CD4-positive, alpha-beta T cell treated with Interleukin-15 for 1 hour (primary cell): ENCODE measurements around the gene ARMC9.
"Not testable (repeated sequence)": the region's sequence is repeated elsewhere in the genome, so short reads cannot be mapped to it uniquely, and the experiment has no call there.

Source experiments
- DNase-seq: peaks from one replicate; pipeline ENCODE4 v3.0.0-alpha.2; 2020

The ARMC9 gene

GRCh38 chr2:231290321-231291015 is 92.0 kb downstream of the ARMC9 start:
- no peak for DNase-seq

DNA sequence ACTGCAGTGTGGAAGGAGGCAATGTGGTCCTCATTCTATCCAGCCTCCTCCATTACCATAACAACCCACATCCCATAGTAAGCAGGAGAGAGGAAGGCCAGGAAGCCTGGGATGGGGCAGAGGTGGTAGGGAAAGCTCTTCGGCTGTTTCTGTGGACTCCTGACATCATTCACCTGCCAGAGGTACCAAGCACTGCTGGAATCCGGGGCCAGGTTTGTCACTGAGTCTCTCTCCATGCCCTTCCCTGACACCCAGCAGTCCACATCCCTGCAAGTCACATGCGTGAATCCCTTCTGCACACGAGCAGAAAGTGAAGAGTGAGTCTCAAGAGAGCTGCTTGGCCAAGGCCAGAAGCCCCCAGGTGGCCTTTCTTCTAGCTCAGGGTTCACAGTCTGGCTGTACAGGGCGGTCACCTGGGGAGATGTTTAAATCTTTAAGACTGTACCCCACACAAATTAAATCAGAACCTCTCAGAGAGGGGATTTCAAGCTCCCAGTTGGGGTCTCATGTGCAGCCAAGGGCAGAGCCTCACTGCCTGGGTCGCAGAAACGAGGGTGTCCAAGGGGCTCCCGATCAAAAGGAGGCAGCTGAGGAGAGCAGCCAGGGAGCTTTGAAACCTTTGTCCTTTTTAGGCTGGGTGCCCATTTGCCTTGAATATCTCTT is 94.2 kb downstream of the ARMC9 start:
- DNase-seq, result no peak

GRCh38 chr2:231293163-231293562 is 94.7 kb downstream of the ARMC9 start:
- no peak for DNase-seq

DNA sequence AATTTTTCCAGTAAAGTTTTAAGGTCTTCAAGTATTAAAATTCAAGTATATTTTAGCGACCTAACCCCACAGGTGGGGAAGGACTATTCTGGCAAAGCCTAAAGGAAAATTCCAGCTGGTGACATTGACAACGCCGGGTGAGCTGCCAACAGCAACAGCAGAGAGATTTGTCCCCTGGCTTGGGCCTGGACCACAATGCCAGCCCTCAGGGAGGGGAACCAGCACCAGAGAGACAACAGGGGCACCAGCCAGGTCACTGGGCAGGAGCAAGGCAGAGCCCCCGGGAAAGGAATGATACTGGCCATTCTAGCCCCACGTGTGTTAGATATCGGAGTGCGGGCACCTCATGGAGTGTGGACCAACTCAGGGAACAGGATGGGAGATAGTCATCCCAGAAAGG is 95.7 kb downstream of the ARMC9 start:
- DNase-seq, result no peak

- no peak for DNase-seq
These were observed 96.3 kb downstream of the ARMC9 start for GRCh38 chr2:231294571-231295362.

DNA sequence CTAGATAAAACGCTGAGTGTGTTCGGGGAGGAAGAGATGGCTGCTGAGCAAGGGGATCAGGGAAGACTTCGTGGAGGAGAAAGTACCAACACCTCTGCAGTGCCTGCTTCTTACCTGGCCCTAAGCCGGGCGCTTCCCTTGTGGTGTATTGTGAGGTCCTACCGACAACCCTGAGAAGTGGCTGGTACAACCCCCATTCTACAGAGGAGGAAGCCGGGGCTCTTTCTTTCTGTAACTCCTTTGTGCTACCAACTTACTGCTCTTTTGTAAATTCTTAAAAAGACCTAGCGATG is 96.9 kb downstream of the ARMC9 start:
- DNase-seq, result no peak

DNA sequence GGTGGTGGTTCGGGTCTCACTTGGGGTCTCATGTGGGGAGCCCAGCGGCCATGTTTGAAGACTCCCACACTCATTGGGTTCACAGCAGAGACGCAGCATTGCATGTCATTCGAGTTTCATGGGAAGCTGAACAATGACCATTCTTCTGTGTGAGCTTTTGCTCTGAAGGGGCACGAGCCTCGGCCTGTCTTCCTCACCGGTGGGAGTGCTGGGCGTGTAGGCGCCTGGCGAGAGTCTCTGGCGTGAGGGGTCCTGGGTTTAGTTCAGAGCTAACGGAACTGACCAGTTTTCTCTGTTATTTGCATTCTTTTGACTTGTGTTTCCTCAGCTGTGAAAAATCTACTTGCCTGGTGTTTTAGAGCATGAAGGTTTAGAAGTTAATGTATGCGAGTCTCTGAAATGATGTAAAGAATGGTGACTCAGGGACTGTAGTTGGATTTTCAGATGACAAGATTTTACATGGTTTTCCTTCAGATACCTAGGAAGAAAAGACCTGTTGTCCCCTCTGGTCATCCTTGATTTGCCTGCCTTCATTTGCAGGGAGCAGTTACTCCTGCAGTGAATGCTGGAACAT is 98.1 kb downstream of the ARMC9 start:
- no peak for DNase-seq

DNA sequence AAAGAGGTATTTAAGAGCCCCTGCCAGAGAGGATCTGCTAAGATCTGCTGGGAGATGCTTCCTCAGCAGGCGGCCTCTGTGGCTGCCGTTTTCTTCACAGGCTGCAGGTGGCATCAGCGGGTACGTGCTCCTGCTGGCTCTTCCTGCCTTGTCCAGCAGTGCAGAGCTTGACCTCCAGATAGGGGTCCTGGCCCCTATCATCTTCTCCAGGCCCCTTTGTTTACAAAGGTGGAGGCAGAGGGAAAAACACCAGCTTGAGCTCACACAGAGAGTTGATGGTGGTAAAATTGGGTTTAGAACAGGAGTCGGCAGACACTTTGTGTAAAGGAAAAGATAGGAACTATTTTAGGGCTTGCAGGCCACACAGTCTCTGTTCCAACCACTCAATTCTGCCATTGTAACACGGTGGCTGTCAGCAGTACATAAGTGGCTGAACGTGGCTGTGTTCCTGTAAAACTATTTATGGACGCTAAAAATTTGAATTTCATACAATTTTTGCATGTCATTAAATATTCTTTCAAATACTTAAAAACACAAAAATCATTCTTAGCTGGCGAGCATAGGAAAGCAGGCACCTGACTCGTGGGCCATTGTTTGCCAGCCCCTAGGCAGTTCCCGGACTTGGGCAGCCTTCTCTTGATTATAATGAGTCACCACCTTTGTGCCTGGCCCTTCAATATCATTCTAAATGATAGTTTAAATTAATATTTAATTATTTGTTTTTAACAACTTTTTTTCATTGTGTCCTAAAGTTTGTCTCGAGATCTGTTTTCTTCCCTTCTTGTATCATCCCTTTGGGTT is 98.9 kb downstream of the ARMC9 start:
- peak; percentile 31 for DNase-seq

GRCh38 chr2:231298091-231298490 is 99.7 kb downstream of the ARMC9 start:
- no peak for DNase-seq

DNA sequence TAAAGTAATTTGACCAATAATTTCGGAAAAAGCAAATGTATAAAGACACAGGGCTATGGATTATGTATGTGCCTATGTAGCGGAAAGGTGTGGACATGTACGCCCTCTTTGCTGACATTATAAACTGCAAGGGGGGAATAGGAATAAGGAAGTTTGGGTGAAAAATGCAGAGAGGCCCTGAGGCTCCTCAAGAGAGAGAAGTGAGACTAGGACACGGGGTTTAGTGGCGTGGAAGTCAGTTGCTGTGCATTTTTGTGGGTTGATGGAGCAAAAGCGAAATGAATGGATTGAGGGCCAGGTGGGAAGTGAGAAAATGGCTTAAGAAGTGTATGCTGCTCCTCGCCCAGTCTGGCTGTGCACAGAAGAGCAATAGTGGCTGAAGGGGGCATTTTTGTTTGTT is 100.8 kb downstream of the ARMC9 start:
- DNase-seq, result peak; percentile 23

DNA sequence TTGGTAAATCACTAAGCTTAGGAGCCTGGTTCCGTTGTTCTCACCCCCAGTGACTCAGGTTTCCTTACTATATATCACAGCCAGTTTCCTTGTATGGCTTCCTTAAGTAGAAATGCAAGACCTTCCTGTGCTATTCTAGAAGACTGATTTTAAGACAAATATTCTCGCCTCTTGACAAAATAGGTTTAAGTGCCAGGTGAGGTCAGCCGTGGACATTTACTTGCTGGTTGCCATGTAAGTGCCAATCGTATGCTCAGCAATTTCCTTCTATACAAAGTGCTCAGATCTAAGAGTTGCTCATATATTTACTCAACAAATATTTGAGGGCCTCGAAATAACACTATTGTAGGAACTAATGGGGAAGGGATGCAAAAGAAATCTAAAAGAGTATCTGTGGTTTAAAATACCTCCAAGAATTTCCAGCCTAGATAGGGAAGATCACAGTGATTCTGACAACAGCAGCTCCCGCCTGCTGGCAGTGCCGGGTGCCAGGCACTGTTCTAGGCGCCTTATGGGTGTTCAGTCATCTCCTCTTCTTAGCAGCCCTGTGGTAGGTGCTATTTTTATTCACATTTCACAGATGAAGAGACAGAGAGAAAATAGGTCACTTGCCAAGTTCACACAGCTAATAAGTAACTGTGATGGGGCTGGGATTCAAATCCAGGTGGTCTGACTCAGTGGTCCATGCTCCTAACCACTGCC is 101.7 kb downstream of the ARMC9 start:
- DNase-seq, result no peak

DNA sequence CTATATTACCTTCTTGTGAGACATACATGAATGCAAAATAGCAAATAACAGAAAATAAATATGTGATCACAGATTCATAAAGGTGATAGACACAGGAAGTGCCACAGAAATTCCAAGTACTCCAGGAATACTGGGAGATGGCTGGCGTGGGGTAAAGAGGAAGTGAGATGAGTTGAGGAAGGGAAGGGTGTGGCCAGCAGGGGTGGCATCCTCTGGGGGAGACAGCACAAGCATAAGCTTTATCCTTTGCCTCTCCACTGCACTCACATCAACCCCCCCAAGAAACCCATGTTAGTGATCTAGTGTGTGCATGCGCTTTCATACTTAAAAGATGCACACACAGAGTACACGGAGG is 102.3 kb downstream of the ARMC9 start:
- no peak for DNase-seq

GRCh38 chr2:231304259-231304658 is 105.8 kb downstream of the ARMC9 start:
- DNase-seq, result not testable (repeated sequence)

DNA sequence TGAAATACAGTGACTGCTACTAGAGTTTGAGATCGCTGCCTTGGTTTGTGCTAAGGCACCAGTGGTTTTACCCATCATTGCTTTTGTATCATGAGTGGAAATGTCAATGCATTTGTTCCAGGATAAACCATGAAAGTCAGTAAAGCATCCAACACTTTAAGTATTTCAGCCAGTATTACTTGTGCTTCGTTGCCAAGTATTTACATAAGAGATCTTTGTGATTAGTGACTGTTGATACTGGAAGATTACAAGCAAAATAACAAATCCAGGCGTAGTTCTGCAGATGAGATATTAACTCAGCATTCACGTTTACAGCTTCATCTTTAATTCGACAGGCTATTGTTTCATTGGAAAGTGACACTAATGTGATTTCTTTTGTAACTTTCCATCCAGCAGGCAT is 106.8 kb downstream of the ARMC9 start:
- no peak for DNase-seq

GRCh38 chr2:231306791-231307393 is 108.5 kb downstream of the ARMC9 start:
- no peak for DNase-seq

DNA sequence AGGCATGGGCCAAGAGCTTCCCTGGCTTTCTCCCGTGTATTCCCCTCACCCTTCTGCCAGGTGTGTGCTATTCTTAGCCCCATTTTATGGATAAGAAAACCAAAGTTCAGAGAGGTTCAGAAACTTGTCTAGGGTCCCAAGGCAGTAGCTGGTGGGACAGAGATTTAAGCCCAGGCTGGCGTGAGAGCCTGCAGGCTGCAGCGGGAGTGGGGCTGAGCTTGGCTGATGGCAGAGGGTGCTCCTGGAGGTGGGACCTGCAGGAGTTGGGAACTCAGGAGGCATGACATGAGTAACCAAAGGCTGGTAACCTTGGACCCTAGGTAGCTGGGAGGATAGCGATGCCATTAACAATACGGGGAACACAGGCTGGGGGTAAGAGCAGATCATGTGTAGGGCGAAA is 109.8 kb downstream of the ARMC9 start:
- DNase-seq, result no peak

DNA sequence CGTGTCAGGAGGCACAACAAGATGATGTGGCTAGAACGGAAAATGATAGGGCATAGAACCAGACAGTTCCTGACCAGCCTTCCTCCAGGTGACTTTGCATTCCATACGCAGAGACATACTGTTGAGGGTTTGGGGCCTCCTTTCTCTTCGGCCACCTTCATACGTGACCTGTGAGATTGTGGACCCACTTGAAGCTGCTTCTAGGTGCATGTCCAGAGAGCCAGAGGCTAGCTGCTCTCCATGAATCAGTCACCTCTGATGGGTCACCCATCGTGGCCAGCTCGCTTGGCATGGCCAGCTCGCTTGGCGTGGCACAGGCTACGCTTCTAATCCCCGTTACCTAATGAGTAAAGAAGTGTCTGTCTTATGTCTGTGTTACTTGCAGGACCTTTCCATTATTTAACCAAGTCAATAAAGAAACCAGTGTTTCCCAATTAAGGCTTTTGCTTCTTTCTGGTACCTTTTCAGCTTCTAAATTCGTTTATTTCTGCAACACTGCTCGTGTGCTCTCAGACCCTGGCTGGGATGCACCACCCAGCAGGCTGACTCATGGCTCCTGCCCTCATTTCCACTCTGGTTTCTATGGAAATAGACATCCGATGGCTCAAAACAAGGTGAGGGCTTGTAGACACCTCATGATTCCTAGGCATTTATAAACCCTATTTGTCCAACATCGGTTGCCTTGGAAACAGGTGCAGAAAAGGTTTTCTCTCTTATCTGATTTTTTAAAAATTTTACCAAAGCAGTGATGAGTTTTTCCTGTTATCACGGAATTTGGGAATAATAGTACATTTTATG is 110.4 kb downstream of the ARMC9 start:
- DNase-seq, result no peak

DNA sequence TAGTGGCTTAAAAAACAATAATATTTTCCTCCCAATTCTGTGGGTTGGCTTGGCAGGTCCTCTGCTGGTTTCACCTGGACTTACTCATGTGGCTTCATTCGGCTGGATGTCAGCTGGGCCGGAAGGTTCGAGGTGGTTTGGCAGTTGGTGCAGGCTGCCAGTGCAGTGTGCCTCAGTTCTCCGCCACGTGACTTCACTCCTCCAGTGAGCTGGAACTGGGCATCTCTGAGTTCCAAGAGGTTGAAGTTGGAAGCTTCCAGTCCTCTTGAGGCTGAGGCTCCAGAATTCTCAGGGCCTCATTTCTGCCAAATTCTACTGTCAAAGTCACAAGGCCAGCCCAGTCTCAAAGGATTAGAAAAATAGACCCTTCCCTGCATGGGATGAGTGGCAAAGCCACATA is 113.6 kb downstream of the ARMC9 start:
- no peak for DNase-seq

DNA sequence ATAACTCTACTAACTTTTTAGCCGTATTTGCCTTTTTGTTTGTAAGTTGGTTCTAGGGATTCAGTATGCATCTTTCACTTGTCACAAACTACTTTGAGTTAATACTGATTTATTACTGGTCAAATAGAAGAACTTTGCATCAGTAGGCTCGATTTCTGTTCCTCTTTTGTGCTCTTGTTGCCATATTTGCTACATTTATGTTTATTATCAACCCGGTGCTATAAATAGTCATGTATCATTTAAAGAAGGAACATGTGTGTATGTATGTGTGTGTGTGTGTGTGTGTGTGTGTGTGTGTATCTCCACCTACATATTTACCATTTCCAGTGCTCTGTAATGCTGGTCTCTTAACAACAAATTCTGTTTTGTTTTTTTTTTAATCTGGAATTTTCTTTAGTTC is 117.5 kb downstream of the ARMC9 start:
- DNase-seq, result no peak

DNA sequence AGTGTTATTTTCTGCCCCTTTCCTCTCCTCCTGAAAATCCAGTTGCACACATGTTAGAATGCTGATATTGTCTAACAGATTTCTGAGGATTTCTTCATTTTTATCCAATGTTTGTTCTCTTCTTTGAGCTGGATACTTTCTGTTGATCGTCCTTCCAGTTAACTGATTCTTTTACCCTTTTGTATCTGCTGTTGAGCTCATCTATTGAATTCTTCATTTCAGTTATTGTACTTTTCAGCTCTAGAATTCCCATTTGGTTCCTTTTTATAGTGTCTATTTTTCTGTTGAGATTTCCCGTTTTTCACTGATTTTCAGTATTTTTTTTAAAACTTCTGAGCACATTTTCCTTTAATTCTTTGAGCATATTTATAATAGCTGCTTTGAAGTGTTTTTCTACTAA is 119.1 kb downstream of the ARMC9 start:
- DNase-seq, result no peak

DNA sequence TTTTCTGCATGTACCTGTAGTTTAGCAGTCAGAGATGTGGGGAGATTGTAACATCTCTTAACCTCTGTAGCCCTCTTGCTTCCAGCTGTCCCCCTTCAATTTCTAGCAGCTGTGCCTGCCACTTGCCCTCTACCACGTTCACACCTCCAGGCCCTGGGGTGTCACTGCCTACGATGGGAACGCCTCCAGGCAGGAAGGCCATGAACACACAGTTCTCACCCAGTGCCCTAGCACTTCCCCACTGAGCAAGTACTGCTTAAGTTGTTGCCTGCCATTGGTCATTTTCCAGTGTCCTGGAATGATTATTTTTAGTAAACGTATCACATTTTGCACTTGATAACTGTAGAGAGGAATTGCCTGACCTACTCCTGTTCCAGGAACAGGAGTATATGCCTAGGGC is 120.0 kb downstream of the ARMC9 start:
- no peak for DNase-seq
